Hepatocyte (in vitro differentiated cells): Measurements from ENCODE around the gene CHST4. TPM values are rescaled to one million over a fixed set of nuclear protein-coding genes. Genes with fewer than 3 reads are reported as not detected.
"Not testable (repeated sequence)": the region's sequence is repeated elsewhere in the genome, so short reads cannot be mapped to it uniquely, and the experiment has no call there.

Experiments used
- DNase-seq: peaks from one replicate; pipeline ENCODE4 v3.0.0-alpha.2; 2016; ENCODE audit warnings: low spot score
- H2AFZ ChIP-seq: fragments of 200-600 bp; sonication (generic); 2 replicates; pipeline ENCODE4 v1.6.0; 2016; ENCODE audit warnings: antibody characterized with exemption, mild to moderate bottlenecking
- H3K27ac ChIP-seq: fragments of 200-600 bp; sonication (generic); 2 replicates; pipeline ENCODE4 v1.5.1; 2016; ENCODE audit warnings: mild to moderate bottlenecking
- H3K27me3 ChIP-seq: fragments of 200-600 bp; sonication (generic); 2 replicates; pipeline ENCODE4 v1.6.1; 2016
- H3K36me3 ChIP-seq: fragments of 200-600 bp; sonication (generic); replicated peaks from 2 replicates; pipeline ENCODE4 v1.5.1; 2016; ENCODE audit warnings: low read depth; ENCODE audit not compliant: insufficient read depth
- H3K4me1 ChIP-seq: fragments of 200-600 bp; sonication (generic); 2 replicates; pipeline ENCODE4 v1.5.1; 2016; ENCODE audit warnings: mild to moderate bottlenecking, moderate library complexity; ENCODE audit not compliant: insufficient read depth
- H3K4me2 ChIP-seq: fragments of 200-600 bp; sonication (generic); 2 replicates; pipeline ENCODE4 v1.6.0; 2016
- H3K4me3 ChIP-seq: fragments of 200-600 bp; sonication (generic); 2 replicates; pipeline ENCODE4 v1.5.1; 2016; ENCODE audit warnings: mild to moderate bottlenecking
- H3K79me2 ChIP-seq: fragments of 200-600 bp; sonication (generic); 2 replicates; pipeline ENCODE4 v1.6.0; 2017; ENCODE audit warnings: mild to moderate bottlenecking
- H3K9me2 ChIP-seq: fragments of 200-600 bp; sonication (generic); replicated peaks from 2 replicates; pipeline ENCODE4 v1.6.0; 2017; ENCODE audit warnings: mild to moderate bottlenecking; ENCODE audit not compliant: insufficient read depth
- H3K9me3 ChIP-seq: fragments of 200-600 bp; sonication (generic); 2 replicates; pipeline ENCODE4 v1.5.1; 2016; ENCODE audit warnings: low read depth, mild to moderate bottlenecking
- H4K20me1 ChIP-seq: fragments of 200-600 bp; sonication (generic); 2 replicates; pipeline ENCODE4 v1.6.0; 2016; ENCODE audit warnings: mild to moderate bottlenecking; ENCODE audit not compliant: insufficient read depth, poor library complexity, severe bottlenecking
- CTCF ChIP-seq: fragments of 200-600 bp; sonication (generic); IDR thresholded peaks from 2 replicates; pipeline ENCODE4 v1.5.1; 2016; ENCODE audit warnings: antibody characterized with exemption, mild to moderate bottlenecking; ENCODE audit not compliant: poor library complexity
- EZH2 ChIP-seq: fragments of 200-600 bp; sonication (generic); IDR thresholded peaks from 2 replicates; pipeline ENCODE4 v1.6.1; 2016; ENCODE audit warnings: antibody characterized with exemption, mild to moderate bottlenecking, borderline replicate concordance
- EZH2phosphoT487 ChIP-seq: fragments of 200-600 bp; sonication (generic); IDR thresholded peaks from one replicate; pipeline ENCODE4 v1.6.1; 2018; ENCODE audit warnings: antibody characterized with exemption, mild to moderate bottlenecking, low read depth, moderate library complexity; ENCODE audit not compliant: unreplicated experiment, severe bottlenecking
- WGBS: methylation state at CpG from one replicate; pipeline ENCODE4 v1.1.6; 2016; ENCODE audit warnings: low lambda C conversion rate; ENCODE audit errors: missing lambda C conversion rate; 5-methylcytosine and 5-hydroxymethylcytosine counted together
- polyA plus RNA-seq: library from polyadenylated mRNA; unstranded; fragments of >200 nt; fragmentation: Nextera tagmentation; extraction: Ambion mirVana; gene quantifications from 2 replicates; pipeline ENCODE4 v1.2.1, GENCODE V29; 2016
- total RNA-seq: library from RNA; depleted of rRNA; stranded (reverse); fragments of >200 nt; gene quantifications from 2 replicates; pipeline ENCODE4 v1.2.3, GENCODE V29; 2014

The CHST4 gene
- total and polyA plus RNA-seq, 2 experiments from 2014 or later = 0.06 to 0.10 TPM

DNA sequence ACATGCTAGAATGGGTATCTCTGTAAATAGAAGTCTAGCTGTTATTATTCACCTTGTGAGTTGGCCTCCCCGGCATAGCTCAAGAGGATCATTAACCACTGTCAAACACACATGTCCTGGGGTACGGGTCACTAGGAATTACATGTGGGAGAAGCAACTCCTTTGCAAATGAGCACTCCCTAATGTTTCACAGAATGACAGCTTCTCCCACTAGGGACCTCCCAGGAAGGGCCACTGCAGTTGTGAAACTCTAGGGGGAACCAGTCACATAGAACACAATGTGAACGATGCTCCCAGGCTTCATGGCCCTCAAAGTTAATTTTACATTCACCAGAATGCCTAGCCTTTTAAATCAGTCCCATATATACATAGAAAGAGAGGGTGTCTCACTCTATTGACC lies 24.7 kb upstream of the CHST4 start:
- no peak overlapping the region for H3K4me2 ChIP-seq

DNA sequence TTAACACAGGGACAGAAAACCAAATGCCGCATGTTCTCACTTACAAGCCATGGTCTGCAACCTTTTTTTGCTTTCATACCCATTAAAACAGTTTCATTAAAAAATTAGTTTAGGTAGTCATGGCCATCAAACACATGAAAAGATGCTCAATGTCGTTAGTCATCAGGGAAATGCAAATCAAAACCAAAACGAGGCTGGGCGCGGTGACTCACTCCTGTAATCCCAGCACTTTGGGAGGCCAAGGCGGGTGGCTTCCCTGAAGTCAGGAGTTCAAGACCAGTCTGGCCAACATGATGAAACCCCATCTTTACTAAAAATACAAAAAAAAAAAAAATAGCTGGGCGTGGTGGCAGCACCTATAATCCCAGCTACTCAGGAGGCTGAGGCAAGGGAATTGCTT lies 22.2 kb upstream of the CHST4 start:
- WGBS = 79% methylated on average over 7 of the region's 7 CpGs
- H2AFZ ChIP-seq, H4K20me1 ChIP-seq, H3K27me3 ChIP-seq, H3K9me2 ChIP-seq, DNase-seq, H3K36me3 ChIP-seq, H3K4me2 ChIP-seq, H3K79me2 ChIP-seq, H3K4me3 ChIP-seq, H3K4me1 ChIP-seq, H3K9me3 ChIP-seq, H3K27ac ChIP-seq: not testable (repeated sequence)

More for the DNA sequence above, 24.7 kb upstream of the CHST4 start:
- Histone ChIP-seq H3K4me3 (no peak overlapping the region), H3K79me2 (no peaks in the 10 kb centered on the region), H3K9me3 (no peaks in the 10 kb centered on the region), H4K20me1 (no peaks in the 10 kb centered on the region), H3K9me2 (no peaks in the 10 kb centered on the region), H3K36me3 (no peaks in the 10 kb centered on the region), H3K27ac (no peak overlapping the region), H3K4me1 (no peaks in the 10 kb centered on the region), H2AFZ (no peak overlapping the region), H3K27me3 (no peaks in the 10 kb centered on the region)
- TF ChIP-seq CTCF = no peak
- no peak for TF ChIP-seq EZH2
- no peak for TF ChIP-seq EZH2phosphoT487
- no peak for DNase-seq
- WGBS = 59% methylated on average over 3 of the region's 3 CpGs

DNA sequence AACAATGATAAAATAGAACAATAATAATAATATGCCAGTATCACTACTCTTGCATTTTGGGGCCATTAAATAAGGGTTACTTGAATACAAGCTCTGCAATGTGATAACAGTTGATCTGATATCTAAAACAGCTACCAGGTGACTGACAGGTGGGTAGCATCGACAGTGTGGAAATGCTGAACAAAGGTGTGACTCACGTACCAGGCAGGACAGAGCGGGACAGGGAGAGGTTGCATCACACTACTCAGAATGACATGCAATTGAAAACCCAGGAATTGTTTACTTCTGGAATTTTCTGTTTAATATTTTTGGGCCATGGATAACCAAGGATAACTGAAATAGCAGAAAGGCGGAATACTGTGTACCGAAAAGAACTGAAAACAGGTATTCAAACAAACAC lies 21.3 kb upstream of the CHST4 start:
- no peaks in the 10 kb centered on the region for H4K20me1 ChIP-seq
- no peaks in the 10 kb centered on the region for H3K4me1 ChIP-seq
- no peaks in the 10 kb centered on the region for H3K27me3 ChIP-seq
- WGBS = 90% methylated on average over 5 of the region's 5 CpGs
- TF ChIP-seq EZH2phosphoT487 = no peak
- no peak for TF ChIP-seq EZH2
- no peak for TF ChIP-seq CTCF
- H2AFZ ChIP-seq = no peak overlapping the region
- no peak overlapping the region for H3K27ac ChIP-seq
- no peaks in the 10 kb centered on the region for H3K9me2 ChIP-seq
- no peaks in the 10 kb centered on the region for H3K9me3 ChIP-seq
- H3K36me3 ChIP-seq = no peaks in the 10 kb centered on the region
- no peak overlapping the region for H3K4me2 ChIP-seq
- H3K79me2 ChIP-seq = no peaks in the 10 kb centered on the region
- no peak overlapping the region for H3K4me3 ChIP-seq
- DNase-seq = no peak

GRCh38 chr16:71507061-71507460 lies 19.2 kb upstream of the CHST4 start:
- Histone ChIP-seq H3K27ac (no peak overlapping the region), H3K4me3 (no peak overlapping the region), H3K4me2 (no peak overlapping the region), H3K9me3 (no peaks in the 10 kb centered on the region), H3K4me1 (no peaks in the 10 kb centered on the region), H3K9me2 (no peaks in the 10 kb centered on the region), H3K27me3 (no peaks in the 10 kb centered on the region), H2AFZ (no peak overlapping the region), H4K20me1 (no peaks in the 10 kb centered on the region), H3K79me2 (no peaks in the 10 kb centered on the region), H3K36me3 (no peaks in the 10 kb centered on the region)
- WGBS = 77% methylated on average over 1 of the region's 1 CpG
- no peak for DNase-seq
- TF ChIP-seq EZH2phosphoT487 (no peak), CTCF (no peak), EZH2 (no peak)
